DOHH2 (cell line): ENCODE results near the gene TTC7B.

ENCODE experiments used
- H3F3A ChIP-seq: fragments of 200-600 bp; sonication (generic), shearing (Covaris generic); 2 replicates; pipeline ENCODE4 v1.6.0; 2016; ENCODE audit warnings: antibody characterized with exemption, mild to moderate bottlenecking; ENCODE audit not compliant: control insufficient read depth, insufficient read depth
- H3K27ac ChIP-seq: fragments of 200-600 bp; sonication (generic); 2 replicates; pipeline ENCODE4 v1.5.1; 2014; ENCODE audit warnings: low read depth, mild to moderate bottlenecking, low read length, moderate library complexity
- H3K27me3 ChIP-seq: fragments of 200-600 bp; sonication (generic); 2 replicates; pipeline ENCODE4 v1.6.1; 2014; ENCODE audit warnings: mild to moderate bottlenecking, low read length, mixed read lengths; ENCODE audit not compliant: control insufficient read depth
- H3K36me3 ChIP-seq: fragments of 200-600 bp; sonication (generic); 2 replicates; pipeline ENCODE4 v1.6.1; 2014; ENCODE audit warnings: mild to moderate bottlenecking, low read length, moderate library complexity, mixed read lengths; ENCODE audit not compliant: control insufficient read depth
- H3K4me1 ChIP-seq: fragments of 200-600 bp; sonication (generic); 2 replicates; pipeline ENCODE4 v1.6.1; 2014; ENCODE audit warnings: mild to moderate bottlenecking, low read length, mixed read lengths; ENCODE audit not compliant: control insufficient read depth
- H3K4me2 ChIP-seq: fragments of 200-600 bp; sonication (generic); 2 replicates; pipeline ENCODE4 v1.6.0; 2014; ENCODE audit warnings: mild to moderate bottlenecking, low read length, moderate library complexity
- H3K4me3 ChIP-seq: fragments of 200-600 bp; sonication (generic); 2 replicates; pipeline ENCODE4 v1.5.1; 2014; ENCODE audit warnings: mild to moderate bottlenecking, low read length, mixed read lengths
- H3K79me2 ChIP-seq: fragments of 200-600 bp; sonication (generic); 2 replicates; pipeline ENCODE4 v1.6.1; 2014; ENCODE audit warnings: mild to moderate bottlenecking, low read length, mixed read lengths; ENCODE audit not compliant: control insufficient read depth
- H3K9me2 ChIP-seq: fragments of 200-600 bp; sonication (generic); replicated peaks from 2 replicates; pipeline ENCODE4 v1.6.1; 2014; ENCODE audit warnings: mild to moderate bottlenecking, low read length, mixed read lengths; ENCODE audit not compliant: control insufficient read depth
- H3K9me3 ChIP-seq: fragments of 200-600 bp; sonication (generic); 2 replicates; pipeline ENCODE4 v1.6.1; 2014; ENCODE audit warnings: antibody characterized with exemption, low read length, mixed read lengths; ENCODE audit not compliant: control insufficient read depth, insufficient read depth
- H4K20me1 ChIP-seq: fragments of 200-600 bp; sonication (generic); 2 replicates; pipeline ENCODE4 v1.6.0; 2014; ENCODE audit warnings: low read depth, mild to moderate bottlenecking, antibody characterized with exemption, low read length, moderate library complexity; ENCODE audit not compliant: control insufficient read depth, insufficient read depth
- EZH2phosphoT487 ChIP-seq: fragments of 200-600 bp; sonication (generic); IDR thresholded peaks from 2 replicates; pipeline ENCODE4 v1.6.1; 2017; ENCODE audit warnings: borderline replicate concordance, mild to moderate bottlenecking, antibody characterized with exemption, low read length, moderate library complexity, mixed read lengths
- TF ChIP-seq, protein P1 (sequence below): fragments of 200-600 bp; sonication (generic); IDR thresholded peaks from one replicate; pipeline ENCODE4 v1.5.1; 2014; ENCODE audit warnings: antibody characterized with exemption, mild to moderate bottlenecking, low read depth, low read length; ENCODE audit not compliant: poor library complexity, severe bottlenecking

TTC7B gene

DNA sequence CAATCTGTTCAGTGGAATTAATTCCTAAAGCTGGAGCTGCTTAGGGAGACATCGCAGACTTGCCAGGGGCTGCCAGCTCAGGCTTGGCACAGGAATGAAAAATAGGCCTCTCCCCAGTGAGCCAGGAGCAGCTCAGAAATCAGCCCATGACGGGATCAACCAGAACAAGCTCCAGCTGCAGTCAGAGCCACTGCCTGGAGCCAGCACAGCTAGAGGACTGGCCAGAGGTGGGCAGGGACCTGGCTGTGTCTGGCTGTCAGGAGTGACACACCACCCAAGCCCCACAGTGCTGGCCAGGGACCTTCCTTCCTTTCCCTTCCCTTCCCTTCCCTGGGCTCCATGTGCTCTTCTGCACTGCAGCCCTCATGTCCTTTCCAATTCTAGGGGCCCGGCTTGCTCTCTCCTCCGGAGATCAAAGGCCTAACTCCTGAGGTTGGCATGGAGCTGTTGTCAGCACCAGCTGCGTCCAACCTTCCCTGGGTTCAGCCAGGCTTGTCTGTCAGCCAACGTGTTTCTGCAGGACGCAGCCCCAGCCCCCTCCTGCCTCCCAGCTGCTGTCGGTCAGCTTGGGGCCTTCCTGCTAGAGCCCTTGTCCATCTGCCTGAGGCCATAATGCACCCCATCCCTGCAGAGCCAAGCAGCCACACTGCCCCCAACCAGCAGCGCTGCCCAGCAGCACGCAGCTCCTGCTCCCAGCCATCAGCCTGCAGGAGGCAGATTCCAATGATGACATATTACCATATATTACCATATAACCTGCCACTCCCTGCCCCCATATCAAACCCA is 270.1 kb downstream of the TTC7B start:
- H3K4me3 ChIP-seq, result no peak overlapping the region
- no peak overlapping the region for H3K27ac ChIP-seq
- no peaks in the 10 kb centered on the region for H3F3A ChIP-seq
- H3K79me2 ChIP-seq, result no peaks in the 10 kb centered on the region
- H3K27me3 ChIP-seq, result no peaks in the 10 kb centered on the region
- H3K9me2 ChIP-seq, result no peaks in the 10 kb centered on the region
- TF ChIP-seq, protein P1, sequence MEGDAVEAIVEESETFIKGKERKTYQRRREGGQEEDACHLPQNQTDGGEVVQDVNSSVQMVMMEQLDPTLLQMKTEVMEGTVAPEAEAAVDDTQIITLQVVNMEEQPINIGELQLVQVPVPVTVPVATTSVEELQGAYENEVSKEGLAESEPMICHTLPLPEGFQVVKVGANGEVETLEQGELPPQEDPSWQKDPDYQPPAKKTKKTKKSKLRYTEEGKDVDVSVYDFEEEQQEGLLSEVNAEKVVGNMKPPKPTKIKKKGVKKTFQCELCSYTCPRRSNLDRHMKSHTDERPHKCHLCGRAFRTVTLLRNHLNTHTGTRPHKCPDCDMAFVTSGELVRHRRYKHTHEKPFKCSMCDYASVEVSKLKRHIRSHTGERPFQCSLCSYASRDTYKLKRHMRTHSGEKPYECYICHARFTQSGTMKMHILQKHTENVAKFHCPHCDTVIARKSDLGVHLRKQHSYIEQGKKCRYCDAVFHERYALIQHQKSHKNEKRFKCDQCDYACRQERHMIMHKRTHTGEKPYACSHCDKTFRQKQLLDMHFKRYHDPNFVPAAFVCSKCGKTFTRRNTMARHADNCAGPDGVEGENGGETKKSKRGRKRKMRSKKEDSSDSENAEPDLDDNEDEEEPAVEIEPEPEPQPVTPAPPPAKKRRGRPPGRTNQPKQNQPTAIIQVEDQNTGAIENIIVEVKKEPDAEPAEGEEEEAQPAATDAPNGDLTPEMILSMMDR, result no peak
- no peak for TF ChIP-seq EZH2phosphoT487
- H3K4me2 ChIP-seq, result no peak overlapping the region
- no peaks in the 10 kb centered on the region for H3K9me3 ChIP-seq
- no peaks in the 10 kb centered on the region for H3K36me3 ChIP-seq
- H4K20me1 ChIP-seq, result no peaks in the 10 kb centered on the region
- no peaks in the 10 kb centered on the region for H3K4me1 ChIP-seq

DNA sequence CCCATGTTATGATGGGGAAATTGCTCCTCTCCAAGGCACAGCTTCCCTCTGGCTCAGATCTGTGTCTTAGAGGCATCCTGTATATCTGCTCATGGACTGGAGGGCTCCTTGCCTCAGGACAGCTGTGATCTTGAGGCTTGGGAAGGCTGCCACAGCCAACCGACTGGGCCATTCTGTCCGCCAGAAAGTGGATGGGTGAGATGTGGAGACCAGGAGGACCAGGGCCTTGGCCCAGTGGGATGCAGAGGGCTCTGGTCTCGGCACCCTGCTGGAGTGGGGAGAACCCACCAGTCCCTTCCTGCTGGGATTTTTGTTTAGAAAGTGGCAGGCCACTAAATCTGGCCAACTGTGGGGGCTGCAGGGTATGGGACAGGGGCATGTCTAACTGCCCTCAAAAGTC is 270.8 kb downstream of the TTC7B start:
- no peak for TF ChIP-seq EZH2phosphoT487
- TF ChIP-seq, protein P1, result no peak
- no peak overlapping the region for H3K27ac ChIP-seq
- H4K20me1 ChIP-seq, result no peaks in the 10 kb centered on the region
- no peaks in the 10 kb centered on the region for H3F3A ChIP-seq
- no peaks in the 10 kb centered on the region for H3K27me3 ChIP-seq
- H3K4me2 ChIP-seq, result no peak overlapping the region
- H3K9me3 ChIP-seq, result no peaks in the 10 kb centered on the region
- H3K4me3 ChIP-seq, result no peak overlapping the region
- no peaks in the 10 kb centered on the region for H3K4me1 ChIP-seq
- no peaks in the 10 kb centered on the region for H3K36me3 ChIP-seq
- no peaks in the 10 kb centered on the region for H3K9me2 ChIP-seq
- H3K79me2 ChIP-seq, result no peaks in the 10 kb centered on the region

DNA sequence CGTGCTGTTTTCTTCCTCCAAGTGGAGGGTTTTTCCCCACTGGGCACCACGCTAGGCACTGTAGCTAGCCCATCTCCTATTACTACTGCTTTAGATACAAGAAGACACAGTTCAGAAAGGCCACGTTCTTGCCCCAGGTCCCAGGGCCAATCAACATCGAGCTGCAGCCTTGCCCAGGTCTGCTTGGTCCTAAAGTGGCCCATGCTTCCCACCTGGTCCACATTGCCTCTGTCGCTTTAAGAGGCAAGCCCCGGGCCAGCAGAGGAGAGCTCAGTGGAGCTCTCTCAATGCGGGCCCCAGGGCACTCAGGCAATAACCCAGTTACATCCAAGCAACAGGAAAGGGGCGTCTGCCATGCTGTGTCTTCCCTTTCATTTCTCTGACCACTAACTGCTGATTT is 271.3 kb downstream of the TTC7B start:
- H3K9me3 ChIP-seq, result no peaks in the 10 kb centered on the region
- no peak for TF ChIP-seq EZH2phosphoT487
- TF ChIP-seq, protein P1, result no peak
- H3K27me3 ChIP-seq, result no peaks in the 10 kb centered on the region
- H3K79me2 ChIP-seq, result no peaks in the 10 kb centered on the region
- H4K20me1 ChIP-seq, result no peaks in the 10 kb centered on the region
- no peaks in the 10 kb centered on the region for H3K4me1 ChIP-seq
- no peaks in the 10 kb centered on the region for H3K36me3 ChIP-seq
- no peak overlapping the region for H3K4me2 ChIP-seq
- no peak overlapping the region for H3K4me3 ChIP-seq
- H3K9me2 ChIP-seq, result no peaks in the 10 kb centered on the region
- H3K27ac ChIP-seq, result no peak overlapping the region
- no peaks in the 10 kb centered on the region for H3F3A ChIP-seq
